Neural cell (in vitro differentiated cells): Measurements from ENCODE around the gene RABGAP1L. TPM values are rescaled to one million over a fixed set of nuclear protein-coding genes. Genes with fewer than 3 reads are reported as not detected.

Experiments
- H2AFZ ChIP-seq: fragments of 200-600, 300-800 bp; sonication (generic), shearing (Covaris generic); 2 replicates; pipeline ENCODE4 v1.6.0; 2014; ENCODE audit warnings: low read depth, mild to moderate bottlenecking, antibody characterized with exemption, low read length, moderate library complexity
- H3F3A ChIP-seq: fragments of 200-600 bp; shearing (Covaris generic); 2 replicates; pipeline ENCODE4 v1.6.1; 2016; ENCODE audit warnings: mild to moderate bottlenecking, moderate library complexity, mixed read lengths, antibody characterized with exemption, low read length; ENCODE audit not compliant: insufficient read depth, poor library complexity, severe bottlenecking
- H3K27ac ChIP-seq: fragments of 200-600, 300-800 bp; sonication (generic), shearing (Covaris generic); 2 replicates; pipeline ENCODE4 v1.5.1; 2014; ENCODE audit warnings: mild to moderate bottlenecking, low read length, moderate library complexity
- H3K27me3 ChIP-seq: fragments of 300-800, 200-600 bp; sonication (generic), shearing (Covaris generic); 2 replicates; pipeline ENCODE4 v1.6.0; 2014; ENCODE audit warnings: mild to moderate bottlenecking, low read depth, low read length, moderate library complexity; ENCODE audit not compliant: insufficient read depth
- H3K36me3 ChIP-seq: fragments of 300-800, 200-600 bp; sonication (generic), shearing (Covaris generic); 2 replicates; pipeline ENCODE4 v1.5.1; 2014; ENCODE audit warnings: mild to moderate bottlenecking, antibody characterized with exemption, low read length, moderate library complexity; ENCODE audit not compliant: insufficient read depth
- H3K4me2 ChIP-seq: fragments of 300-800, 200-600 bp; sonication (generic), shearing (Covaris generic); 2 replicates; pipeline ENCODE4 v1.6.0; 2014; ENCODE audit warnings: mild to moderate bottlenecking, low read length
- H3K4me3 ChIP-seq: fragments of 300-800, 200-600 bp; sonication (generic), shearing (Covaris generic); 2 replicates; pipeline ENCODE4 v1.5.1; 2014; ENCODE audit warnings: mild to moderate bottlenecking, low read length, moderate library complexity
- H3K79me2 ChIP-seq: fragments of 200-600 bp; shearing (Covaris generic); replicated peaks from 2 replicates; pipeline ENCODE4 v1.6.0; 2014; ENCODE audit warnings: mild to moderate bottlenecking, low read length, moderate library complexity; ENCODE audit not compliant: insufficient read depth
- H3K9ac ChIP-seq: fragments of 300-800, 200-600 bp; sonication (generic), shearing (Covaris generic); 2 replicates; pipeline ENCODE4 v1.6.1; 2016; ENCODE audit warnings: mild to moderate bottlenecking, low read length, mixed read lengths
- H3K9me2 ChIP-seq: fragments of 200-600 bp; shearing (Covaris generic); 2 replicates; pipeline ENCODE4 v1.6.1; 2016; ENCODE audit warnings: mild to moderate bottlenecking, low read length, mixed read lengths; ENCODE audit not compliant: insufficient read depth
- H3K9me3 ChIP-seq: fragments of 200-600, 300-800 bp; sonication (generic), shearing (Covaris generic); 2 replicates; pipeline ENCODE4 v1.6.1; 2016; ENCODE audit warnings: mild to moderate bottlenecking, mixed run types, low read length, moderate library complexity, mixed read lengths
- H4K20me1 ChIP-seq: fragments of 200-600 bp; shearing (Covaris generic); 2 replicates; pipeline ENCODE4 v1.6.1; 2016; ENCODE audit warnings: mild to moderate bottlenecking, mixed run types; ENCODE audit not compliant: insufficient read depth
- EP300 ChIP-seq: fragments of 450-650 bp; conservative IDR thresholded peaks from 2 replicates; pipeline ENCODE4 v1.6.1; 2014; ENCODE audit warnings: antibody characterized with exemption, mild to moderate bottlenecking, moderate library complexity; ENCODE audit not compliant: poor library complexity, severe bottlenecking
- EZH2 ChIP-seq: fragments of 200-600, 300-800 bp; shearing (Covaris generic), sonication (generic); IDR thresholded peaks from 2 replicates; pipeline ENCODE4 v1.6.1; 2014; ENCODE audit warnings: antibody characterized with exemption, low read length, borderline replicate concordance, mild to moderate bottlenecking; ENCODE audit not compliant: insufficient read depth, poor library complexity, severe bottlenecking
- MXI1 ChIP-seq: fragments of 450-650 bp; conservative IDR thresholded peaks from 2 replicates; pipeline ENCODE4 v1.6.1; 2014; ENCODE audit warnings: antibody characterized with exemption, mild to moderate bottlenecking; ENCODE audit not compliant: poor library complexity, severe bottlenecking
- POLR2AphosphoS5 ChIP-seq: IDR thresholded peaks from 2 replicates; pipeline ENCODE4 v1.6.1; 2012
- RAD21 ChIP-seq: fragments of 450-650 bp; conservative IDR thresholded peaks from 2 replicates; pipeline ENCODE4 v1.6.1; 2014; ENCODE audit warnings: antibody characterized with exemption, mild to moderate bottlenecking, moderate library complexity
- SMC3 ChIP-seq: fragments of 450-650 bp; conservative IDR thresholded peaks from 2 replicates; pipeline ENCODE4 v1.6.1; 2014; ENCODE audit warnings: antibody characterized with exemption, mild to moderate bottlenecking, moderate library complexity; ENCODE audit not compliant: poor library complexity
- TAF1 ChIP-seq: IDR thresholded peaks from 2 replicates; pipeline ENCODE4 v1.6.1; 2012; ENCODE audit warnings: low read depth
- polyA plus RNA-seq: library from polyadenylated mRNA; depleted of rRNA; stranded (reverse); fragments of >200 nt; gene quantifications from 2 replicates; pipeline ENCODE4 v1.2.3, GENCODE V29; 2014
- TF ChIP-seq, protein P1 (sequence below): IDR thresholded peaks from 2 replicates; pipeline ENCODE4 v1.6.1; 2012; ENCODE audit warnings: borderline replicate concordance
- TF ChIP-seq, protein P2 (sequence below): fragments of 450-650 bp; IDR thresholded peaks from 2 replicates; pipeline ENCODE4 v1.5.1; 2014; ENCODE audit warnings: antibody characterized with exemption, mild to moderate bottlenecking, moderate library complexity; ENCODE audit not compliant: poor library complexity, severe bottlenecking

Gene RABGAP1L
- polyA plus RNA-seq, 1 donor from 2014 or later = 32.2 TPM

DNA sequence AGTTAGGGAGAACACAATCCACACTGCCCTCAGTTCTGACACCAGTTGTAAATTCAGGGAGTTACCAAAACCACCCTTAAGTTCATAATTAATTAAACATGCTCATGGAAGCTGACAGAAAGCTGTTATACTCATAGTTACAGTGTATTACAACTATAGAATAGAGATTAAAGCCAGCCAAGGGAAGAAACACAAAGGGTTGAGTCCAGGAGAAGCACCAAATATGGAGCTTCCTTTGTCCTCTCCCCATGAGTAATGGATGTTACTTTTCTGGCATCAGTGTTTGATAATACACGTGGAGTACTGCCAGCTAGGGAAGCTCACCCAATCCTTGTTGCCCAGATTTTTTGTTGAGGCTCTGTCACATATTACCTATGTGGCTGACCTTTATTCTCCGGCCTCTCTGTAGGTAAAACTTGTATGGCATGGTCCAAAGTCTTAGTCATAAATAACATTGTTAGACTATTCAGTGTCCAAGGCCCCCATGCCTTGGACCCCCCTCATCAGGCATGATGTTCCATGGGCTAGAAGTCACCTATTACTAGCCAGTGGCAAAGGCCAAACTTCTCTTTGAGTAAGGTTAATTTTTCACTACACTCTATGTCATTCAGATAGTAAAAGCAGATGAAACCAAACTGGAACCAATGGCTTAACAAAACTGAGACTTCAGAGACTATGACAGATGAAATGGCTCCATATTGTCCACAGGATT, 464.2 kb downstream of the RABGAP1L start:
- Histone ChIP-seq H3K4me3 (no peak overlapping the region), H3K79me2 (no peaks in the 10 kb centered on the region), H3K9me3 (no peaks in the 10 kb centered on the region), H3F3A (no peaks in the 10 kb centered on the region), H2AFZ (no peak overlapping the region), H3K9ac (no peak overlapping the region), H3K27me3 (no peaks in the 10 kb centered on the region), H3K36me3 (no peaks in the 10 kb centered on the region), H4K20me1 (no peaks in the 10 kb centered on the region), H3K9me2 (no peaks in the 10 kb centered on the region), H3K27ac (no peak overlapping the region), H3K4me2 (no peak overlapping the region)
- no peak for TF ChIP-seq SMC3
- TF ChIP-seq EP300 = no peak
- no peak for TF ChIP-seq EZH2
- no peak for TF ChIP-seq POLR2AphosphoS5
- no peak for TF ChIP-seq MXI1
- TF ChIP-seq, protein P1, sequence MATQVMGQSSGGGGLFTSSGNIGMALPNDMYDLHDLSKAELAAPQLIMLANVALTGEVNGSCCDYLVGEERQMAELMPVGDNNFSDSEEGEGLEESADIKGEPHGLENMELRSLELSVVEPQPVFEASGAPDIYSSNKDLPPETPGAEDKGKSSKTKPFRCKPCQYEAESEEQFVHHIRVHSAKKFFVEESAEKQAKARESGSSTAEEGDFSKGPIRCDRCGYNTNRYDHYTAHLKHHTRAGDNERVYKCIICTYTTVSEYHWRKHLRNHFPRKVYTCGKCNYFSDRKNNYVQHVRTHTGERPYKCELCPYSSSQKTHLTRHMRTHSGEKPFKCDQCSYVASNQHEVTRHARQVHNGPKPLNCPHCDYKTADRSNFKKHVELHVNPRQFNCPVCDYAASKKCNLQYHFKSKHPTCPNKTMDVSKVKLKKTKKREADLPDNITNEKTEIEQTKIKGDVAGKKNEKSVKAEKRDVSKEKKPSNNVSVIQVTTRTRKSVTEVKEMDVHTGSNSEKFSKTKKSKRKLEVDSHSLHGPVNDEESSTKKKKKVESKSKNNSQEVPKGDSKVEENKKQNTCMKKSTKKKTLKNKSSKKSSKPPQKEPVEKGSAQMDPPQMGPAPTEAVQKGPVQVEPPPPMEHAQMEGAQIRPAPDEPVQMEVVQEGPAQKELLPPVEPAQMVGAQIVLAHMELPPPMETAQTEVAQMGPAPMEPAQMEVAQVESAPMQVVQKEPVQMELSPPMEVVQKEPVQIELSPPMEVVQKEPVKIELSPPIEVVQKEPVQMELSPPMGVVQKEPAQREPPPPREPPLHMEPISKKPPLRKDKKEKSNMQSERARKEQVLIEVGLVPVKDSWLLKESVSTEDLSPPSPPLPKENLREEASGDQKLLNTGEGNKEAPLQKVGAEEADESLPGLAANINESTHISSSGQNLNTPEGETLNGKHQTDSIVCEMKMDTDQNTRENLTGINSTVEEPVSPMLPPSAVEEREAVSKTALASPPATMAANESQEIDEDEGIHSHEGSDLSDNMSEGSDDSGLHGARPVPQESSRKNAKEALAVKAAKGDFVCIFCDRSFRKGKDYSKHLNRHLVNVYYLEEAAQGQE = no peak
- no peak for TF ChIP-seq TAF1
- TF ChIP-seq, protein P2, sequence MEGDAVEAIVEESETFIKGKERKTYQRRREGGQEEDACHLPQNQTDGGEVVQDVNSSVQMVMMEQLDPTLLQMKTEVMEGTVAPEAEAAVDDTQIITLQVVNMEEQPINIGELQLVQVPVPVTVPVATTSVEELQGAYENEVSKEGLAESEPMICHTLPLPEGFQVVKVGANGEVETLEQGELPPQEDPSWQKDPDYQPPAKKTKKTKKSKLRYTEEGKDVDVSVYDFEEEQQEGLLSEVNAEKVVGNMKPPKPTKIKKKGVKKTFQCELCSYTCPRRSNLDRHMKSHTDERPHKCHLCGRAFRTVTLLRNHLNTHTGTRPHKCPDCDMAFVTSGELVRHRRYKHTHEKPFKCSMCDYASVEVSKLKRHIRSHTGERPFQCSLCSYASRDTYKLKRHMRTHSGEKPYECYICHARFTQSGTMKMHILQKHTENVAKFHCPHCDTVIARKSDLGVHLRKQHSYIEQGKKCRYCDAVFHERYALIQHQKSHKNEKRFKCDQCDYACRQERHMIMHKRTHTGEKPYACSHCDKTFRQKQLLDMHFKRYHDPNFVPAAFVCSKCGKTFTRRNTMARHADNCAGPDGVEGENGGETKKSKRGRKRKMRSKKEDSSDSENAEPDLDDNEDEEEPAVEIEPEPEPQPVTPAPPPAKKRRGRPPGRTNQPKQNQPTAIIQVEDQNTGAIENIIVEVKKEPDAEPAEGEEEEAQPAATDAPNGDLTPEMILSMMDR = no peak
- TF ChIP-seq RAD21 = no peak

DNA sequence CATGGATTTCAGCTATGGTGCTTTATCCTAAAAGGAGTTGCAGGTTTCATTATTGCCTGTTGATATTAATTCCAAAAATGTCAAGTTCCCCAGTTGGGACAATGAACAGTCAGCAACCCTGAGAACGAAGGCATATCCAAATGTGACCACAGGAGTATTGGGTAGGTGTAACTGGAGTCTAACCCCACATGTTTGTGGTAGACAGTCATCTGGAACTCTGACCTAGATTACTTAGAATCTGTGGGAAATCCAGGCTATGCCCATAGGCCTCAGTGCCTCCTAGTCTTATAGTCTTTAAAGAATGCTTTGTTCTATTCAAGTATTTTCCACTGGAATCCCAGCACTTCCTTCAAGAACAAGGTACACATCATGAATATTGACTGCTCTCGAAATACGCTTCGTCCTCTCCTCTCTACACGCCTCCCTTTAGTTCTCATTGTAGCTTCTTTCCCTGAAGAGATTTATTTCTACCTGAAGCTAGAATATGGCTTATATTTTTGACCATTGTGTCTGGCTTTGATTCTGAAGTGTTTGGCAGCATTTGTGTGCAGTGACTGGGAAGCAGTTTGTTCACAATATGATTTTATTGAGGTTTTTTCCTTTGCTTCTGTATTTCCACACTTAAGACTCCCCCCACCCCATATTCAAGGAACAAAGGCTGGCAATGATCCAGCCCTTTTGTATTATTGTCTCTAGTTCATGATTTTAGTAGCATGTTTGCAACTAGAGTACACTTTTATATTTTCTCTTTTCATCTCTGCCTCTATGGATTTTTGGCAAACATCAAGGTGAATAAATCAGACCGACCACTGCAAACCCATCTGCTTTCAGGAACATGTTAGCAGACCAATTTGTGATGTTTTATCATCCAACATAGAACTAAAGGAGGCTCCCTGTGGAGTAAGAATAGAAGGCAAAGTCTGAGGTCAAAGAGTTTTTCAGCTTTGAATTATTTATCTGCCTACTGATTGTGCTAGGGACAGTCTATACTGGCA, 467.0 kb downstream of the RABGAP1L start:
- Histone ChIP-seq H4K20me1 (no peaks in the 10 kb centered on the region), H3K27me3 (no peaks in the 10 kb centered on the region), H3F3A (no peaks in the 10 kb centered on the region), H2AFZ (no peak overlapping the region), H3K9ac (no peak overlapping the region), H3K36me3 (no peaks in the 10 kb centered on the region), H3K4me3 (no peak overlapping the region), H3K9me3 (no peaks in the 10 kb centered on the region), H3K9me2 (no peaks in the 10 kb centered on the region), H3K27ac (no peak overlapping the region), H3K4me2 (no peak overlapping the region), H3K79me2 (no peaks in the 10 kb centered on the region)
- no peak for TF ChIP-seq SMC3
- no peak for TF ChIP-seq EZH2
- no peak for TF ChIP-seq RAD21
- TF ChIP-seq, protein P1 = no peak
- TF ChIP-seq POLR2AphosphoS5 = no peak
- no peak for TF ChIP-seq EP300
- TF ChIP-seq MXI1 = no peak
- TF ChIP-seq, protein P2 = no peak
- no peak for TF ChIP-seq TAF1
